ENCODE measurements around the gene TBL1X. TPM values are rescaled to one million over a fixed set of nuclear protein-coding genes. Genes with fewer than 3 reads are reported as not detected.

The TBL1X gene
- total and polyA plus RNA-seq, 2 of the 8 experiments (the other 6 are each of a cell fraction or from before 2014, with no cell fraction given): 13.3 to 25.6 TPM

- TF ChIP-seq KDM5A (IDR thresholded peaks at IDR 0.05; ENCODE audit: low read length) (no peak), E2F6 (IDR thresholded peaks at IDR 0.05) (no peak)
Measured at GRCh38 chrX:9634551-9634950, 169.7 kb downstream of the TBL1X start (continued).

Measured in H1 (cell line).